Lower lobe of right lung (tissue), 2 donors: ENCODE results near the gene UROC1. TPM values are rescaled to one million over a fixed set of nuclear protein-coding genes. Genes with fewer than 3 reads are reported as not detected.

ENCODE experiments used
- ATAC-seq, 2 donors: fragments of 200-7000 bp; cut with Tn5 transposase; one replicate each; pipeline ENCODE4 v1.9.1; 2020 to 2022; ENCODE audit warnings: mild to moderate bottlenecking in 2 of 2, moderate library complexity in 2 of 2
- DNase-seq: peaks from one replicate; pipeline ENCODE4 v3.0.0-alpha.2; 2020
- H3K27ac ChIP-seq: fragments of 200-600 bp; one replicate; pipeline ENCODE4 v1.8.0; 2022
- H3K27me3 ChIP-seq: fragments of 200-600 bp; one replicate; pipeline ENCODE4 v1.8.0; 2022; ENCODE audit warnings: low read depth
- H3K36me3 ChIP-seq: fragments of 200-600 bp; one replicate; pipeline ENCODE4 v1.8.0; 2022; ENCODE audit warnings: mild to moderate bottlenecking
- H3K4me1 ChIP-seq: fragments of 200-600 bp; one replicate; pipeline ENCODE4 v1.8.0; 2022
- H3K4me3 ChIP-seq: fragments of 200-600 bp; one replicate; pipeline ENCODE4 v1.8.0; 2022; ENCODE audit warnings: mild to moderate bottlenecking
- H3K9me3 ChIP-seq: fragments of 200-600 bp; one replicate; pipeline ENCODE4 v1.8.0; 2022
- CTCF ChIP-seq: fragments of 200-600 bp; IDR thresholded peaks from one replicate; pipeline ENCODE4 v1.8.0; 2022; ENCODE audit warnings: antibody characterized with exemption, mild to moderate bottlenecking
- intact Hi-C: fragments of 100-400 bp; cut with DNase I; formaldehyde crosslinking; loops from one replicate; pipeline ENCODE4 v1.11.0; 2022
- total RNA-seq: library from RNA; stranded (reverse); fragmentation: NEBNext Ultra II Directional; extraction: Animal tissue kit (Norgen Biotek cat#: 25700); gene quantifications from one replicate; pipeline ENCODE4 v1.2.1, GENCODE V29; 2021
- donor health status: DM: no; HTN: yes; CAD: no; lungs with severe emphysema.

The UROC1 gene
- total RNA-seq, 1 donor from 2014 or later: not detected

- Histone ChIP-seq H3K27me3 (no peaks in the 10 kb centered on the region), H3K4me1 (no peaks in the 10 kb centered on the region), H3K27ac (no peak overlapping the region), H3K4me3 (no peak overlapping the region), H3K36me3 (no peaks in the 10 kb centered on the region), H3K9me3 (no peaks in the 10 kb centered on the region)
- DNase-seq: peak; percentile 35
- TF ChIP-seq CTCF: no peak
- no peak for ATAC-seq
- intact Hi-C loops: no loop called here
These were observed 39.3 kb upstream of the UROC1 start for GRCh38 chr3:126556637-126557414.

- ATAC-seq (no peak), DNase-seq (peak; percentile 25)
- intact Hi-C loops: no loop called here
- Histone ChIP-seq H3K4me1 (no peaks in the 10 kb centered on the region), H3K27ac (no peak overlapping the region), H3K4me3 (no peak overlapping the region), H3K9me3 (no peaks in the 10 kb centered on the region), H3K36me3 (no peaks in the 10 kb centered on the region), H3K27me3 (no peaks in the 10 kb centered on the region)
- TF ChIP-seq CTCF: no peak
These were observed 38.4 kb upstream of the UROC1 start for GRCh38 chr3:126555795-126556636.

GRCh38 chr3:126554560-126555525, 37.3 kb upstream of the UROC1 start:
- no peak for ATAC-seq
- DNase-seq: peak; percentile 32
- no peak for TF ChIP-seq CTCF
- no peak overlapping the region for H3K4me3 ChIP-seq
- intact Hi-C loops: no loop called here
- no peaks in the 10 kb centered on the region for H3K36me3 ChIP-seq
- H3K4me1 ChIP-seq: no peaks in the 10 kb centered on the region
- no peaks in the 10 kb centered on the region for H3K9me3 ChIP-seq
- no peaks in the 10 kb centered on the region for H3K27me3 ChIP-seq
- H3K27ac ChIP-seq: no peak overlapping the region

GRCh38 chr3:126553284-126554084, 35.9 kb upstream of the UROC1 start:
- TF ChIP-seq CTCF: no peak
- no peaks in the 10 kb centered on the region for H3K36me3 ChIP-seq
- ATAC-seq (no peak), DNase-seq (peak; percentile 14)
- H3K4me1 ChIP-seq: no peaks in the 10 kb centered on the region
- no peaks in the 10 kb centered on the region for H3K27me3 ChIP-seq
- no peak overlapping the region for H3K4me3 ChIP-seq
- intact Hi-C loops: no loop called here
- H3K27ac ChIP-seq: no peak overlapping the region
- no peaks in the 10 kb centered on the region for H3K9me3 ChIP-seq
